Measurements from ENCODE around the gene UBTD1.

GRCh38 chr10:97452352-97452751 is 46.4 kb upstream of the UBTD1 start:
- TF ChIP-seq CTCF (IDR thresholded peaks at IDR 0.05), result no peak
- TF ChIP-seq POLR2A (IDR thresholded peaks at IDR 0.05), result no peak
